Type B pancreatic cell (in vitro differentiated cells): ENCODE results near the gene RNF44. TPM values are rescaled to one million over a fixed set of nuclear protein-coding genes. Genes with fewer than 3 reads are reported as not detected.

ENCODE experiments used
- DNase-seq: peaks from one replicate; pipeline ENCODE4 v3.0.0; 2021; ENCODE audit warnings: mixed read lengths; ENCODE audit not compliant: unreplicated experiment; ENCODE audit errors: extremely low spot score
- H3K27ac Mint-ChIP-seq: 2 replicates; pipeline ENCODE4 v1.8.0; 2021; ENCODE audit warnings: mild to moderate bottlenecking, mixed read lengths
- H3K27me3 Mint-ChIP-seq: 2 replicates; pipeline ENCODE4 v1.8.0; 2021; ENCODE audit warnings: mixed read lengths
- H3K36me3 Mint-ChIP-seq: 2 replicates; pipeline ENCODE4 v1.8.0; 2021; ENCODE audit warnings: mixed read lengths
- H3K4me1 Mint-ChIP-seq: one replicate; pipeline ENCODE4 v1.8.0; 2021; ENCODE audit warnings: mixed read lengths; ENCODE audit not compliant: unreplicated experiment
- H3K4me3 Mint-ChIP-seq: 2 replicates; pipeline ENCODE4 v1.8.0; 2021; ENCODE audit warnings: mild to moderate bottlenecking, mixed read lengths
- H3K9me3 Mint-ChIP-seq: 2 replicates; pipeline ENCODE4 v1.8.0; 2021; ENCODE audit warnings: mixed read lengths
- CTCF ChIP-seq: fragments of 200-600 bp; sonication (generic); conservative IDR thresholded peaks from 2 replicates; pipeline ENCODE4 v1.5.0; 2021; ENCODE audit warnings: antibody characterized with exemption, mild to moderate bottlenecking
- total RNA-seq: library from RNA; stranded (reverse); gene quantifications from 2 replicates; pipeline ENCODE4 v1.2.1, GENCODE V29; 2021; ENCODE audit warnings: low replicate concordance

The RNF44 gene
- total RNA-seq, 1 donor from 2014 or later = 103 TPM

GRCh38 chr5:176577312-176578176, 40.3 kb upstream of the RNF44 start:
- Mint-ChIP-seq H3K27me3 (peaks cover 6% of the 10 kb centered on the region), H3K4me3 (no peak overlapping the region), H3K36me3 (no peaks in the 10 kb centered on the region), H3K27ac (no peak overlapping the region), H3K9me3 (no peaks in the 10 kb centered on the region), H3K4me1 (no peaks in the 10 kb centered on the region)
- DNase-seq = no peak
- no peak for TF ChIP-seq CTCF

DNA sequence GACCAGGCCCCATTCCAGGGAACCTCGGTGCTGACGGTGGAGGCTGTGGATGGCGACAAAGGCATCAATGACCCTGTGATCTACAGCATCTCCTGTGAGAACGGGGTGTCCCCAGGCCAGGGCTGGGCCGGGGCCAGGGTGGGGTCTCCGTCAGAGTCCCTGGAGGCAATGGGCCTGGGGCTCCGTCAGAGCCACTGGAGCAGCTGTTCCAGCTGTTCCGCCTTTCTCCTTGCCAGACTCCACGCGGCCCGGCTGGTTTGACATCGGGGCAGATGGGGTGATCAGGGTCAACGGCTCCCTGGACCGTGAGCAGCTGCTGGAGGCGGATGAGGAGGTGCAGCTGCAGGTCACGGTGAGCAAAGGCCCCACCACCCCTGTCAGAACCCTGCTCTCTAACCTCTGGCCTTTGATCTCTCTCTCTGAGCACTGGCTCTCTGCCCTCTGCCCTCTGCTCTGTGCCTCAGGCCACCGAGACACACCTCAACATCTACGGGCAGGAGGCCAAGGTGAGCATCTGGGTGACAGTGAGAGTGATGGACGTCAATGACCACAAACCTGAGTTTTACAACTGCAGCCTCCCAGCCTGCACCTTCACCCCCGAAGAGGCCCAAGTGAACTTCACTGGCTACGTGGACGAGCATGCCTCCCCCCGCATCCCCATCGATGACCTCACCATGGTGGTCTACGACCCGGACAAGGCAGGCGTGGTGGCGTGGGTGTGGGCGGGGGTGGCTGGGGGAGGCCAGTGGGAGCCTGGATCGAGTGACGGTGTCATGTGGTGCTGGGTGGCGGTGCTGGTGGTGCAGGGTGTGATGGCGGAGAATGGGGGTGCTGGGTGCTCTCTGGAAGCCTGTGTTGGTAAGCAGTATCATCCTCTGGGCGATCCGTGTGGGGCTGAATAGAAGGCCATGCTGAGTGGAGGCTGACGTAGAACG, 38.6 kb upstream of the RNF44 start:
- no peak overlapping the region for H3K27ac Mint-ChIP-seq
- TF ChIP-seq CTCF = no peak
- H3K27me3 Mint-ChIP-seq = peaks cover 10% of the 10 kb centered on the region
- H3K4me1 Mint-ChIP-seq = no peaks in the 10 kb centered on the region
- no peaks in the 10 kb centered on the region for H3K36me3 Mint-ChIP-seq
- DNase-seq = no peak
- H3K9me3 Mint-ChIP-seq = no peaks in the 10 kb centered on the region
- no peak overlapping the region for H3K4me3 Mint-ChIP-seq

DNA sequence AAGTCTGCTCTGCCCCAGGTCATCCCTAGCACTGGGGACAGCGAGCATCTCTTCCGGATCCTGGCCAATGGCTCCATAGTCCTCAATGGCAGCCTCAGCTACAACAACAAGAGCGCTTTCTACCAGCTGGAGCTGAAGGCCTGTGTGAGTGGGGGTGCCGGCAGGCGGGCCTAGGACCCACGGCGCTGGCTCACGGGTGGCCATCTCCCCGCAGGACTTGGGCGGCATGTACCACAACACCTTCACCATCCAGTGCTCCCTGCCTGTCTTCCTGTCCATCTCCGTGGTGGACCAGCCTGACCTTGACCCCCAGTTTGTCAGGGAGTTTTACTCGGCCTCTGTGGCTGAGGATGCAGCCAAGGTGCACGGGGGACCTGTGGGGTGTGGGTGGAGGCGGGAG, 37.9 kb upstream of the RNF44 start:
- TF ChIP-seq CTCF = no peak
- H3K4me1 Mint-ChIP-seq = no peaks in the 10 kb centered on the region
- no peaks in the 10 kb centered on the region for H3K9me3 Mint-ChIP-seq
- DNase-seq = no peak
- no peaks in the 10 kb centered on the region for H3K36me3 Mint-ChIP-seq
- peaks cover 10% of the 10 kb centered on the region for H3K27me3 Mint-ChIP-seq
- no peak overlapping the region for H3K27ac Mint-ChIP-seq
- no peak overlapping the region for H3K4me3 Mint-ChIP-seq

- H3K27ac Mint-ChIP-seq = no peak overlapping the region
- DNase-seq = no peak
- no peaks in the 10 kb centered on the region for H3K4me1 Mint-ChIP-seq
- peaks cover 10% of the 10 kb centered on the region for H3K27me3 Mint-ChIP-seq
- peak; percentile 50 for TF ChIP-seq CTCF
- no peak overlapping the region for H3K4me3 Mint-ChIP-seq
- H3K9me3 Mint-ChIP-seq = no peaks in the 10 kb centered on the region
- H3K36me3 Mint-ChIP-seq = no peaks in the 10 kb centered on the region
Measured at GRCh38 chr5:176574297-176574591, 37.0 kb upstream of the RNF44 start.

GRCh38 chr5:176573564-176574296, 36.5 kb upstream of the RNF44 start:
- TF ChIP-seq CTCF = peak; percentile 85
- Mint-ChIP-seq H3K27ac (no peak overlapping the region), H3K27me3 (peaks cover 10% of the 10 kb centered on the region), H3K4me1 (no peaks in the 10 kb centered on the region), H3K36me3 (no peaks in the 10 kb centered on the region), H3K9me3 (no peaks in the 10 kb centered on the region), H3K4me3 (no peak overlapping the region)
- DNase-seq = peak; percentile 76
